H1 (cell line): Measurements from ENCODE around the gene PYGB. TPM values are rescaled to one million over a fixed set of nuclear protein-coding genes. Genes with fewer than 3 reads are reported as not detected.

Source experiments
- BACH1 ChIP-seq: IDR thresholded peaks from 2 replicates; pipeline ENCODE4 v1.6.1; 2012; ENCODE audit warnings: low read length, improper control_type of control experiment
- BRCA1 ChIP-seq: IDR thresholded peaks from 2 replicates; pipeline ENCODE4 v1.6.1; 2012; ENCODE audit warnings: low read depth, low read length, improper control_type of control experiment
- CHD7 ChIP-seq: fragments of 300-600 bp; sonication (generic); IDR thresholded peaks from 2 replicates; pipeline ENCODE4 v1.7.1; 2012; ENCODE audit warnings: low read length, moderate library complexity, mild to moderate bottlenecking, inconsistent platforms; ENCODE audit not compliant: insufficient replicate concordance
- HDAC2 ChIP-seq, 2 experiments: fragments of 300-600 bp in 1 of 2; sonication (generic) in 1 of 2; IDR thresholded peaks; 2 replicates each; pipeline ENCODE4 v1.6.1; 2011 to 2012; ENCODE audit warnings: low read depth in 2 of 2, low read length in 2 of 2, mild to moderate bottlenecking in 2 of 2, moderate library complexity in 2 of 2, borderline replicate concordance in 1 of 2, inconsistent platforms in 1 of 2
- NANOG ChIP-seq: IDR thresholded peaks from 2 replicates; pipeline ENCODE4 v1.6.1; 2011; ENCODE audit warnings: low read length, low read depth, mild to moderate bottlenecking, inconsistent platforms; ENCODE audit not compliant: insufficient read depth, poor library complexity, severe bottlenecking
- TAF7 ChIP-seq: optimal IDR thresholded peaks from 2 replicates; pipeline ENCODE3; 2011; ENCODE audit warnings: low read depth, mild to moderate bottlenecking, inconsistent platforms, low read length, moderate library complexity, borderline replicate concordance
- TCF12 ChIP-seq: IDR thresholded peaks from 2 replicates; pipeline ENCODE4 v1.6.1; 2011; ENCODE audit warnings: low read depth, mild to moderate bottlenecking, low read length
- YY1 ChIP-seq: IDR thresholded peaks from 2 replicates; pipeline ENCODE4 v1.6.1; 2011; ENCODE audit warnings: low read depth, mild to moderate bottlenecking, low read length
- polyA plus RNA-seq, 7 experiments: library from polyadenylated mRNA; depleted of rRNA in 3 of 7; stranded (reverse) in 5 of 7; unstranded in 2 of 7; fragments of >200 nt in 5 of 7; fragments of 200-250 nt in 2 of 7; gene quantifications; 1 replicate in 5 of 7; 2 replicates in 1 of 7; 4 replicates in 1 of 7; pipeline versions ENCODE4 v1.2.1 to v1.2.3, GENCODE V29; 2011 to 2013; ENCODE audit warnings: missing spikeins in 2 of 7, mixed read lengths in 2 of 7
- total RNA-seq: library from RNA; stranded (reverse); fragmentation: NEBNext Ultra II Directional; extraction: Animal tissue kit (Norgen Biotek cat#: 25700); gene quantifications from 2 replicates; pipeline ENCODE4 v1.2.1, GENCODE V29; 2021
- TF ChIP-seq, protein P1 (sequence below): IDR thresholded peaks from 2 replicates; pipeline ENCODE4 v1.6.1; 2012; ENCODE audit warnings: low read length, inconsistent platforms

Gene PYGB
- total and polyA plus RNA-seq, 2 of the 8 experiments (the other 6 are each of a cell fraction or from before 2014, with no cell fraction given), result 26.6 to 56.0 TPM

DNA sequence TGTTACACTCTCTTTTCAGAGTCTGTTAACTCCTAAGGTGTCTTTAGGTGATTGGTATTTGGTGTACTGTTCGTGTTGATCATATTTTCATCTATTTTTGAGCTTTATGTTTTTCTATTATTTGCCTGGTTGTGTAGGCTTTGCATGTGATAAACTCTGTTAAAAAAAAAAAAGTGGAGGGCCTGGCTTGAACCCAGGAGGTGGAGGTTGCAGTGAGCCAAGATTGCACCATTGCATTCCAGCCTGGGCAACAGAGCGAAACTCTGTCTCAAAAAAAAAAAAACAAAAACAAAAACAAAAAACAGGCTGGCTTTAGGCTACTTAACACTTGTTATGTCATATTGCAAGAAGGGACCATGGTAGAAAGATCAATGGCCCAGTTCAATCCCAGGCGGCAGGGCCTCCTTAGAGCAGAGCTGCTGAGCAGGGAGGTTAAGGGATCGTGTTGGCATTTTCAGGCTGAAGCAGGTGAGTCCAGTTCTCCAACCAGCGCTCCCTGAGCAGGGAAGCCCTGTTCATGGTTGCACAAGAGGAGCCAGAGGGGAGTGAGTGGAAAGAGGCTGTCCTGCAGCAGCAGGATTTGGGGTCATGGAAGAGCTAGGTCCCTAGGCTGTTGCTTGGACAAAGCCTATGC, 8.5 kb downstream of the PYGB start (continued):
- no peak for TF ChIP-seq CHD7
- TF ChIP-seq HDAC2 (IDR thresholded peaks at IDR 0.05; ENCODE audit: borderline replicate concordance in 1 of 2, low read depth in 2 of 2, low read length in 2 of 2), result no peak
- TF ChIP-seq YY1, result no peak
- TF ChIP-seq BACH1, result no peak
- no peak for TF ChIP-seq TAF7
- TF ChIP-seq, protein P1, sequence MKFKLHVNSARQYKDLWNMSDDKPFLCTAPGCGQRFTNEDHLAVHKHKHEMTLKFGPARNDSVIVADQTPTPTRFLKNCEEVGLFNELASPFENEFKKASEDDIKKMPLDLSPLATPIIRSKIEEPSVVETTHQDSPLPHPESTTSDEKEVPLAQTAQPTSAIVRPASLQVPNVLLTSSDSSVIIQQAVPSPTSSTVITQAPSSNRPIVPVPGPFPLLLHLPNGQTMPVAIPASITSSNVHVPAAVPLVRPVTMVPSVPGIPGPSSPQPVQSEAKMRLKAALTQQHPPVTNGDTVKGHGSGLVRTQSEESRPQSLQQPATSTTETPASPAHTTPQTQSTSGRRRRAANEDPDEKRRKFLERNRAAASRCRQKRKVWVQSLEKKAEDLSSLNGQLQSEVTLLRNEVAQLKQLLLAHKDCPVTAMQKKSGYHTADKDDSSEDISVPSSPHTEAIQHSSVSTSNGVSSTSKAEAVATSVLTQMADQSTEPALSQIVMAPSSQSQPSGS, result no peak
- no peak for TF ChIP-seq NANOG
- TF ChIP-seq TCF12, result no peak
- TF ChIP-seq BRCA1, result no peak
